IgD-negative memory B cell (primary cell): ENCODE results near the gene CNOT4. TPM values are rescaled to one million over a fixed set of nuclear protein-coding genes. Genes with fewer than 3 reads are reported as not detected.

Experiments
- H3K27ac Mint-ChIP-seq, 3 donors: one replicate each; pipeline ENCODE4 v1.8.0; 2020 to 2022; ENCODE audit warnings: mild to moderate bottlenecking in 3 of 3, mixed read lengths in 3 of 3, moderate library complexity in 1 of 3
- H3K27me3 Mint-ChIP-seq: one replicate; pipeline ENCODE4 v1.8.0; 2021; ENCODE audit warnings: mixed read lengths
- H3K36me3 Mint-ChIP-seq: one replicate; pipeline ENCODE4 v1.8.0; 2020; ENCODE audit warnings: mild to moderate bottlenecking, mixed read lengths
- H3K4me1 Mint-ChIP-seq, 3 donors: one replicate each; pipeline ENCODE4 v1.8.0; 2020 to 2022; ENCODE audit warnings: mixed read lengths in 3 of 3, mild to moderate bottlenecking in 1 of 3
- H3K4me3 Mint-ChIP-seq, 4 donors: one replicate each; pipeline ENCODE4 v1.8.0; 2020 to 2022; ENCODE audit warnings: mild to moderate bottlenecking in 4 of 4, mixed read lengths in 4 of 4, moderate library complexity in 3 of 4
- H3K9me3 Mint-ChIP-seq, 3 donors: one replicate each; pipeline ENCODE4 v1.8.0; 2020 to 2021; ENCODE audit warnings: mixed read lengths in 3 of 3, mild to moderate bottlenecking in 1 of 3
- polyA plus RNA-seq: library from polyadenylated mRNA; unstranded; fragments of 300-500 nt; fragmentation: Illumina TruSeq; gene quantifications from one replicate; pipeline ENCODE4 v1.2.3, GENCODE V29; 2021

Gene CNOT4
- polyA plus RNA-seq, 1 donor from 2014 or later: 17.7 TPM

DNA sequence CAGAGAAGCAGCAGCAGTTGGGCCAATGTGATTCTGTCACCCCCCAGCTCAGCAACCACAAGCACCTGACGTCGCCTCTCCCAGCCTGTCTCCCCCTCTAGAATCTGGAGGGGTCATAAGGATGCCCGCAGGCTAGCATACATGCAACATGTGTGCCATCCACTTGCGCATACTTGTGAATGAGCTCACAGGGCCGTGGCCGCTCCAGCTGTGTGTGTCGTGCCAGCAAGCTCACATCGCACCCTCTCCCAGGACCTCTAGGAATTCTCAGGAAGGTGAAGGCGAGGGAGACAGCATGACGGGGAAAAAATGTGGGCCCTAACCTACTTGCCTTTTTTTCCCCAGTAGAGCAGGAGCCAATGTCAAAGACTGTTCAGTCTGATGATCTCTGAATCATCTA, 195.9 kb downstream of the CNOT4 start:
- Mint-ChIP-seq H3K4me1 (no peaks in the 10 kb centered on the region), H3K4me3 (no peak overlapping the region), H3K27me3 (peaks cover 7% of the 10 kb centered on the region), H3K36me3 (no peaks in the 10 kb centered on the region), H3K9me3 (no peaks in the 10 kb centered on the region), H3K27ac (no peak overlapping the region)

Other genes starting within 250 kb of the CNOT4 start
- gene NUP205, start 47.8 kb upstream of the CNOT4 start, polyA plus RNA-seq: 18.0 TPM
- 43.7 TPM for gene STMP1, start 152.4 kb upstream of the CNOT4 start, polyA plus RNA-seq
- gene SLC13A4, start 218.1 kb upstream of the CNOT4 start, polyA plus RNA-seq: 0.15 TPM
- not detected for gene FAM180A, start 238.7 kb upstream of the CNOT4 start, polyA plus RNA-seq